ENCODE measurements around the gene LPP.
"Not testable (repeated sequence)": the region's sequence is repeated elsewhere in the genome, so short reads cannot be mapped to it uniquely, and the experiment has no call there.

LPP gene

DNA sequence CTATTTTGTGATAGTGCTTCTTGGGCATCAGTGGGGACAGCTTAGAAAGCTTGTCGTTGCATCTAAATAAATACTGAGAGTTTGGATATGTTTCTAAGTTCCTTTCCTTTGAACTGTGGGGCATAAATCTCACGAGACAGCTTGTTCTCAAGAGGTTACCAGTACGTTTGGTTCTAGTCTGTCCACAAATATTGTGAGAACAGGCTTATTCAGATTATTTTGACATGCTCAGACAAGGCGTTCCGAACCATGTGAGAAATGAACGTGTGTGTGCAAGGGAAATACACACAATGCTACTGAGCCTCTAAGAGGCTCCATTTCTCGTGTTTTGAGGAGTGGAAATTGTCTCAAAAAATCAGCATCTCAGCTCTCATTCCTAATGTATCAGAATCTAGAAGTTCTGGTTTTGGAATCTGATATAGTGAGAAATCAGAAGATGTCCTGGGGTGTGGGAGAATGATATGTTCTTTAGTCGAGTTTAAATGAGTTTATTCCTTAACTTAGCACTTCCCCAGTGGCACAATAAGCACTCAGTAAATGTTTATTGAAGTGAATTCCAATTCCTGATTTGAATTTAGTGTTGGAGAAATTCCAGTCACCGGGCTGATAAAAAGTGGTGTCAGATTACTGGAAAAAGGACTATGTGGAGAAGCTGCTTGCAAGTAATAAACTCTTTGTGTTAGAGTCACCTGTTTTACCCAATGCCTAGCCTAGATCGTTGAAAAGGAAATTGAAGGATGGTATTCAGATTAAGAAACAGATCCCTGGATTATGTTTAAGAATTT lies 481.5 kb downstream of the LPP start:
- DNase-seq (ENCODE audit: low spot score) = no peak

DNA sequence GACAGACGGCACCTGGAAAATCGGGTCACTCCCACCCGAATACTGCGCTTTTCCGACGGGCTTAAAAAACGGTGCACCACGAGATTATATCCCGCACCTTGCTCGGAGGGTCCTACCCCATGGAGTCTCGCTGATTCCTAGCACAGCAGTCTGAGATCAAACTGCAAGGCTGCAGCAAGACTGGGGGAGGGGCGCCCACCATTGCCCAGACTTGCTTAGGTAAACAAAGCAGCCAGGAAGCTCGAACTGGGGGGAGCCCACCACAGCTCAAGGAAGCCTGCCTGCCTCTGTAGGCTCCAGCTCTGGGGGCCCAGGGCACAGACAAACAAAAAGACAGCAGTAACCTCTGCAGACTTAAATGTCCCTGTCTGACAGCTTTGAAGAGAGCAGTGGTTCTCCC lies 482.3 kb downstream of the LPP start:
- not testable (repeated sequence) for DNase-seq (ENCODE audit: low spot score)

DNA sequence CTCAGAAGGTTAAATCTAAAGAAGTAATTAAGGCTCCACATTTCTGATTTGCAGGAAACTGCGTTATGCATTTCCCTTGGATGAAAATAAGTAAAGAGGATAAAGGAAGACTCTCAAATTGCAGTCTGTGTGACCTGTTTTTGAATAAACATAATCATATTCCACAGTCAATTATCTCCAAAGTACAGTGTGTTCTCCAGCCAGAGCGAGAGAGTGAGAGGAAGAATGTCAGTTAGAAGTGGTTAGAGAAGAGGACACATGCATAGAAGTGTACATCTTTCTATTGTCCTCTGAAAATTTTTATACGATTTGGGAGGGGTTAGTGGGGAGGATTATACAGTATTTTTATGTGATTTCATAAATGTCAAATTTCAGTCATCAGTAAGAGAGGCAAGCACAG lies 487.1 kb downstream of the LPP start:
- no peak for DNase-seq (ENCODE audit: low spot score)

DNA sequence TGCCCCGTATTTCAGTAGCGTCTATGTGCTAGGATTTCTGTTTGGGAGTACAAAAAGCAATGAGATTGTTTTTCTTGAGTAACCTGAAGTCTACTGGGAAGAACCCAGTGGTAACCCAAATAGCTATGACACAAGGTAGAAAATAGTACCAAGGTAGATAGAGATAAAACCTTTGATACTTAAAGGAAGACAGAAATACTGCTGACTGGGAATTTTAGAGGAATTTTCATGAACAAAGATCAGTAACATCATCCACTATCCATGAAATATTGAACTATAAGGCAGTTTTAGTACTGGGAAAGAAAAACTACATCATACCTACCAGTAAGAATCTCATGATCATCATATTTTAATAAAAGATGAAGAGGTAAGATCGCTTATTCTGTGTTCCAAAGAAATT lies 489.8 kb downstream of the LPP start:
- no peak for DNase-seq (ENCODE audit: low spot score)

- no peak for DNase-seq (ENCODE audit: low spot score)
These were observed 492.6 kb downstream of the LPP start for GRCh38 chr3:188646592-188646991.

GRCh38 chr3:188647237-188647636 lies 493.3 kb downstream of the LPP start:
- no peak for DNase-seq (ENCODE audit: low spot score)

- DNase-seq (ENCODE audit: low spot score) = no peak
These were observed 495.6 kb downstream of the LPP start for GRCh38 chr3:188649521-188649920.

DNA sequence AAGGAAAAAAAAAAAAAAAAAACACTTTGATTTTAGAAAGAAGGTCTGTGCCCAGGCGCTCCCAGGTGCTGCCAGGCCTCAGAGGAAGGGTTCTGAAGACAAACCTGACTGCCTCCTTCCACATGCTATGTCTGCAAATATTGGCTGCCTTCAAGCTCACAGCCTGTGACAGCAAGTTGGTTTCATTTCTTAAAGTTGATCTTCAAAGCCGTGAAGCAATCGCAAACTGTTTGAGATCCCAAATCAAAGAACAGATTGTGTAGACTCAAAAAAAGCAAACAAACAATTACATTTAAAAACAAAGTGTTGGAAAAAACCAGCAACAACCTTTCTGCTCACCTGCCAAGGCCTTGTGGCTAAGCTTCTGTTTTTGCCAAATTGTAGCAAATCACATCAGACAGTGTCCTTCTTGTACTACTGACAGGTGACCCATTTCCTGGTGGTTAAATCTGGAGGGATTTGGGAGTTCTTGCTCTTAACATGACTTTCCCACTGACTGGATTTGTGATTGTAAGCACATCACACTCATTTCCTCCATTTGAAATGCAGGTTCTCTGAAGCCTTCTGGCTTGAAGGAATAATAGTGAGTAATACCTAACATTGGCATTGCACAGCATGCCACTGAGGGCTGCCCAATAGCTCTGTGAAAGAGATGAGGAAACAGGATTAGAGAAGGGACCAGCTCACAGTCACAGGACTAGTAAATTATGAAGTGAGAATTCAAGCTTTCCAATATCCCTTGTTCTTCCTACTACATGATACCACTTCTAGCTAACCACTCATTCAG lies 502.4 kb downstream of the LPP start:
- peak; percentile 19 for DNase-seq (ENCODE audit: low spot score)

DNA sequence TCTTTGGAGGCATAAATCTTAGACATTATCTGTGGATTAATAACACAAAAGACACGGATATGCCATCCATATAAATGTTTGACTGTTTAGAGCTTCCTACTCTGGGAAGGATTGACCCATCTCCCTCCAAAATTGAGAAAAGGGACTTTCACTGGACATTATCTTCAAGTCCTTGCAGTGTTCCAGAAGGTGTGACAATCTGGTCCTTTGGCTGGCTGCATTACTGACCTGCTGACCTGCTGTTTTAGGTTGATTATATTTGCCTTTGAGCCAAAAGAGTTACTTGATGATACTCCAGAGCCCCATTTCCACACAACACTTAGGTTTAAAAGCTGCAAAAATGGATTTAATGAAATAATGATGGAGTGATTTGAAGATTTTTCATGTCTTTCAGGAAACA lies 504.6 kb downstream of the LPP start:
- DNase-seq (ENCODE audit: low spot score) = no peak

- no peak for DNase-seq (ENCODE audit: low spot score)
These were observed 505.6 kb downstream of the LPP start for GRCh38 chr3:188659449-188660090.

DNA sequence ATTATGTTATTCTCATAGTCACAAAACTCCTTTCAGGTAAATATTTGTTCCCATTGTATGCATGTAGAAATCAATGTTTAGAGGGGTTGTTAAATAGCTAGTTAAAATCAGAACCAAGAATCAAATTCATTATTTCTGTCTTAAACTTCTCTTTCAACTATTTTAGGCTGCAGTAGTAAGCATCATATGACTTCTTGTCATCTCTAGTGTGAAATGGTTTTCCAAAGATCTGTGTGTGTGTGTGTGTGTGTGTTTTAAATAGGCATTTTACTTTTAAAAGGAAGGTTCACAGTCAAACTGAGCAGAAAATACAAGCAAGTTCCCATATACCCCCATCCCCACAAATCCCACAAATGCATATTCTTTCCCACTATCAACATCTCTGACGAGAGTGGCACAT lies 506.5 kb downstream of the LPP start:
- DNase-seq (ENCODE audit: low spot score) = no peak

GRCh38 chr3:188661806-188662205 lies 507.8 kb downstream of the LPP start:
- DNase-seq (ENCODE audit: low spot score) = no peak

DNA sequence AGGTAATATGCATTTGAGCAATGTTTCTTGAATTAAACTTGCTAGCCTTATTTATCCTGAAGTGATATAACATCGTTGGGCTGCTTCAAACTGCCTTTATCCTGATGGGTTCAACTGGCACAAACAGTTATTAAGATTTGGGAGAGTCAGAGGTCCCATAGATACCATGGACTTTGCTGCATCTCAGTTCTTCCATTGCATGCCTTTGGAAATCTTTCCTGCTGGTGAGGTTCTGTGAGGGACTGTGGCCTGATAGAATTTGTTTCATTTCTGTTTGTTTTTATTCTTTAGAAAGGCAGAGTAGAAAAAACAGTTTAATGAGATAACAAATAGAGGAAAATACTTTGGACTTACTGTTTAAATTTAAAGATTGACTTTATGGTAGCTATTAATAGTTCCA lies 508.3 kb downstream of the LPP start:
- DNase-seq (ENCODE audit: low spot score) = no peak

GRCh38 chr3:188662795-188663194 lies 508.8 kb downstream of the LPP start:
- DNase-seq (ENCODE audit: low spot score) = no peak

- no peak for DNase-seq (ENCODE audit: low spot score)
These were observed 509.9 kb downstream of the LPP start for GRCh38 chr3:188663839-188664238.

DNA sequence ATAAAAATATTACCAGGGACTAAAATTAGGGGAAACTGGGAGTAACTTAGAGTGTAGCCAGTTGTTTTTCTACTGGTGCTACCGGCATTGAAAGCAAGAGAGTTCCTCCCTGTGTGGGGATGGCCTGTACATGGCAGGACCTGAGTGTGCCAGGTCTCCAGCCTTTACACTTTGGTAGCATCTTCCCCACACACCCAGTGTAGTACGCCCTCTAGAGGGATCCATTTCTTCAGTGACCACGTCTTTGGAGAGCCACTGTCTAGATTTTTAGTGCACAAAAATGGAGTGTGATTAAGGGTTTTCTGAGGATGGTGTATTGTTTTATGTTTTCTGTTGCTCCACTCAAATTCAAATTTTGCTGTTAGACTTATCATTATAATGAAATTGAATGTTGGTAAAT lies 510.8 kb downstream of the LPP start:
- DNase-seq (ENCODE audit: low spot score) = no peak

- DNase-seq (ENCODE audit: low spot score) = no peak
These were observed 514.0 kb downstream of the LPP start for GRCh38 chr3:188667926-188668325.

- DNase-seq (ENCODE audit: low spot score) = no peak
These were observed 516.5 kb downstream of the LPP start for GRCh38 chr3:188670446-188670845.

DNA sequence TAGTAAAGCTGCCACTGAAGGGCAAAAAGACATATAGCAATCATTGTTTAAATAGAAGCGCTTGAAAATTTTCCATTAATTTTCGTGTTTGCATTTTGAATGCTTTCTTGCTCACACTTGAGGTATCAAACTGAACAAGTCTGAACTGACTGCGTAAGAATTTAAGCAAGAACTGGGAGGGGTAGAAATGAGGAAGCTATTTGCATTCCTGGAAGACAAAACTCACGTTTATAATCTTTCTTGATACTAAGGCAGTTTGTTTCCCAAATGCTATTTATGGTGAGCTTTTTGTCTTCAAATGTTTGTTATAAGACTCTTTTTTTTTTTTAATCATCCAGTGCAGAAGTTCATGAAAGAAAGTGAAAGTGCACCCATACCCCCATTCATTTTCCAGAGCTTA lies 518.0 kb downstream of the LPP start:
- no peak for DNase-seq (ENCODE audit: low spot score)

DNA sequence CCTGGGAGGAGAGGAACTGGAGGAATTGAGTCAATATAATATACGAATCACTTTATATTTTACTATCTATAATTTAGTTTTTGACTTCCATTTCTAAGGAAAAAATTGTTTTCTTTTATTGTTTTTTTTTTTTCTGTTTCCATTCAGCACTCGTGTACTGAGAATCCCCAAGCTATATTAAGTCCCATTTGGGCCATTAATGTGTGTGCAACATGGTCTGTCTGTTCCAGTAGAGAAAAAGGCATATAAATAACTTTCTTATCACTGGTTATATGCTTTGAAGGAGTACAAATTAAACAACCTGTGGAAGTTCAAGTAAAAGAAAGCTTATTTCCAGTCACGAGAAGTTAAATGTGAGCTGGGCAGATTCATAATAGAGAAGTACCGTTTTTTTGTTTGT lies 518.9 kb downstream of the LPP start:
- no peak for DNase-seq (ENCODE audit: low spot score)

- DNase-seq (ENCODE audit: low spot score) = peak; percentile 28
These were observed 519.8 kb downstream of the LPP start for GRCh38 chr3:188673646-188674186.

GRCh38 chr3:188674595-188674994 lies 520.6 kb downstream of the LPP start:
- DNase-seq (ENCODE audit: low spot score) = no peak

DNA sequence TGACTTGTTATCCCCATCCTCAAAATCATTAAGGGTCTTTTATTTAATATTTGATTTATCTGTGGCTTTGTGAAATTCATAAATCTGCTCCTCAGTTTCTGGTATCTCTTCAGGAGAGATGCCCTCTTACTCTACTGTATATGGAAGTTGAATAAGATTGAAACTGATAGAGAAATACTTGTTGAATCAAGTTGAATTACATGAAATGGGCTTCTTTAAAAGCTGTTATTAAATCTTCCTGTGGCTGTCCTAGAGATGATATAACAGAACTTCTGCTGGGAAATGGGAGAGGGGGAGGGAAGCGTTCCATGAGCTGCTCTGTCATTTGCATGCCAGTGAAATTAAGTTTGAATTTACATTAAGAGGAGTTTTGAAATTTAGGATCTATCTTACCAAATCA lies 523.4 kb downstream of the LPP start:
- DNase-seq (ENCODE audit: low spot score) = no peak

All from hepatic stellate cell (primary cell).